ENCODE results near the gene HSPB7.

- TF ChIP-seq REST (IDR thresholded peaks at IDR 0.05; ENCODE audit: insufficient replicate concordance, low read depth) (no peak), CTCF (IDR thresholded peaks at IDR 0.05; ENCODE audit: insufficient read depth, low read length) (no peak), POLR2AphosphoS5 (IDR thresholded peaks at IDR 0.05; ENCODE audit: low read depth) (no peak), SPI1 (IDR thresholded peaks at IDR 0.05; ENCODE audit: borderline replicate concordance, low read depth) (no peak), GABPA (IDR thresholded peaks at IDR 0.05; ENCODE audit: low read depth) (no peak)
These were observed 11.0 kb downstream of the HSPB7 start for GRCh38 chr1:16006552-16007485.

Data from HL-60 (cell line).